Breast epithelium (tissue), 4 donors: ENCODE measurements around the gene KHDRBS1. TPM values are rescaled to one million over a fixed set of nuclear protein-coding genes. Genes with fewer than 3 reads are reported as not detected.

Source experiments
- DNase-seq, 2 donors: peaks; one replicate each; pipeline ENCODE4 v3.0.0-alpha.2; 2019; ENCODE audit warnings: low spot score in 2 of 2
- H3K27ac ChIP-seq, 2 donors: fragments of 200-600 bp; sonication (generic) in 1 of 2; one replicate each; pipeline ENCODE4 v1.5.1; 2016 to 2019; ENCODE audit warnings: mild to moderate bottlenecking in 1 of 2
- H3K27me3 ChIP-seq, 2 donors: fragments of 200-600 bp; sonication (generic) in 1 of 2; one replicate each; pipeline versions ENCODE4 v1.5.1 to v1.6.0; 2017 to 2019; ENCODE audit warnings: control low read depth in 1 of 2, mild to moderate bottlenecking in 1 of 2
- H3K36me3 ChIP-seq: fragments of 200-600 bp; one replicate; pipeline ENCODE4 v1.5.1; 2019
- H3K4me1 ChIP-seq, 2 donors: fragments of 200-600 bp; sonication (generic); one replicate each; pipeline ENCODE4 v1.5.1; 2016 to 2019; ENCODE audit warnings: control low read depth in 1 of 2
- H3K4me3 ChIP-seq, 3 donors: fragments of 200-600 bp; sonication (generic); 1 replicate in 2 of 3; 2 replicates in 1 of 3; pipeline ENCODE4 v1.5.1; 2016 to 2019; ENCODE audit warnings: mild to moderate bottlenecking in 3 of 3, moderate library complexity in 2 of 3
- H3K9me3 ChIP-seq, 2 donors: fragments of 200-600 bp; sonication (generic) in 1 of 2; one replicate each; pipeline ENCODE4 v1.5.1; 2016 to 2019; ENCODE audit warnings: control low read depth in 1 of 2
- CTCF ChIP-seq, 3 donors: fragments of 450-650 bp; IDR thresholded peaks; one replicate each; pipeline ENCODE4 v1.5.1; 2016 to 2017; ENCODE audit warnings: antibody characterized with exemption in 3 of 3, mild to moderate bottlenecking in 3 of 3, moderate library complexity in 3 of 3
- POLR2A ChIP-seq: fragments of 450-650 bp; IDR thresholded peaks from one replicate; pipeline ENCODE4 v1.6.1; 2016; ENCODE audit warnings: antibody characterized with exemption, mild to moderate bottlenecking, moderate library complexity
- POLR2AphosphoS5 ChIP-seq, 3 donors: sonication (generic); formaldehyde crosslinking; IDR thresholded peaks; one replicate each; pipeline ENCODE4 v1.6.1; 2017; ENCODE audit warnings: antibody characterized with exemption in 3 of 3
- intact Hi-C: fragments of 100-400 bp; cut with DNase I; formaldehyde crosslinking; loops from one replicate; pipeline ENCODE4 v1.15.1; 2023; ENCODE audit warnings: low total_unique reads
- total RNA-seq, 3 donors: library from RNA; depleted of rRNA; stranded (reverse); fragments of >200 nt; gene quantifications; one replicate each; pipeline ENCODE4 v1.1.0, GENCODE V29; 2016

Gene KHDRBS1
- total RNA-seq, 3 donors from 2014 or later = 58.2 to 78.7 (median 66.9) TPM

- Histone ChIP-seq H3K4me3 (no peak overlapping the region), H3K36me3 (no peaks in the 10 kb centered on the region), H3K27ac (peak overlapping the region; percentile 39 to 48), H3K9me3 (no peaks in the 10 kb centered on the region), H3K27me3 (no peaks in the 10 kb centered on the region), H3K4me1 (peaks cover 8 to 10% of the 10 kb centered on the region in 2 donors)
- peak in 1 of 2 donors; percentile 63 for DNase-seq
- intact Hi-C loops = no loop called here
- TF ChIP-seq POLR2AphosphoS5 (IDR thresholded peaks at IDR 0.05) (peak; percentile 19 to 60 (median 30)), POLR2A (no peak)
Measured at GRCh38 chr1:32066489-32066873, 52.8 kb downstream of the KHDRBS1 start.

DNA sequence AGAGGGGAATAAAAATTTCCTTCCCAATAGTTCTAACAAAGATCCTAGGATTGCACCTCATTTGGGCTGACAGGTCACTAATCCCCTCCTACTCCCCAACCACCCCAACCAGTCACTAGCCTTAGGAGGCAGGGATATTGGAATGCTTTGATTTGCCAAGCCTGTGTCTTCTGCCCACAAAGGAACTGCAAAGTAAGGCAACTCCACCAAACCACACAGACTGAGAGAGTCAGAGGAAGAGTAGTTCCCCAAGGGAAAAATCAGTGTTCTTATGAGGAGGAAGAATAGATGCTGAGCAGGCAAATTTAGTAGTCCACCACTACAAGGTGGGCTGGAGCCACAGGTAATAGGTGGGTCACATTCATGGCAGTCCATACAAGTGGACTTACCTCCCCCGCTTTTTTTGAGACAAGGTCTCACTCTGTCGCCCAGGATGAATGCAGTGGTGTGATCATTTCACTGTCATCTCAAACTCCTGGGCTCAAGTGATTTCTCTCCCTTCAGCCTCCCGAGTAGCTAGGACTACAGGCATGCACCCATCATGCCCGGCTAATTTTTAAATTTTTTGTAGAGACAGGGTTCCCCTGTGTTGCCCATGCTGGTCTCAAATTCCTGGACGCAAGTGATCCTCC lies 55.4 kb downstream of the KHDRBS1 start:
- DNase-seq = no peak
- TF ChIP-seq POLR2A (no peak), CTCF (IDR thresholded peaks at IDR 0.05) (no peak), POLR2AphosphoS5 (IDR thresholded peaks at IDR 0.05) (no peak)
- intact Hi-C loops = no loop called here
- no peaks in the 10 kb centered on the region for H3K27me3 ChIP-seq
- no peak overlapping the region for H3K27ac ChIP-seq
- no peak overlapping the region for H3K4me3 ChIP-seq
- H3K9me3 ChIP-seq = no peaks in the 10 kb centered on the region
- peaks cover 0 to 10% of the 10 kb centered on the region in 2 donors for H3K4me1 ChIP-seq
- no peaks in the 10 kb centered on the region for H3K36me3 ChIP-seq

DNA sequence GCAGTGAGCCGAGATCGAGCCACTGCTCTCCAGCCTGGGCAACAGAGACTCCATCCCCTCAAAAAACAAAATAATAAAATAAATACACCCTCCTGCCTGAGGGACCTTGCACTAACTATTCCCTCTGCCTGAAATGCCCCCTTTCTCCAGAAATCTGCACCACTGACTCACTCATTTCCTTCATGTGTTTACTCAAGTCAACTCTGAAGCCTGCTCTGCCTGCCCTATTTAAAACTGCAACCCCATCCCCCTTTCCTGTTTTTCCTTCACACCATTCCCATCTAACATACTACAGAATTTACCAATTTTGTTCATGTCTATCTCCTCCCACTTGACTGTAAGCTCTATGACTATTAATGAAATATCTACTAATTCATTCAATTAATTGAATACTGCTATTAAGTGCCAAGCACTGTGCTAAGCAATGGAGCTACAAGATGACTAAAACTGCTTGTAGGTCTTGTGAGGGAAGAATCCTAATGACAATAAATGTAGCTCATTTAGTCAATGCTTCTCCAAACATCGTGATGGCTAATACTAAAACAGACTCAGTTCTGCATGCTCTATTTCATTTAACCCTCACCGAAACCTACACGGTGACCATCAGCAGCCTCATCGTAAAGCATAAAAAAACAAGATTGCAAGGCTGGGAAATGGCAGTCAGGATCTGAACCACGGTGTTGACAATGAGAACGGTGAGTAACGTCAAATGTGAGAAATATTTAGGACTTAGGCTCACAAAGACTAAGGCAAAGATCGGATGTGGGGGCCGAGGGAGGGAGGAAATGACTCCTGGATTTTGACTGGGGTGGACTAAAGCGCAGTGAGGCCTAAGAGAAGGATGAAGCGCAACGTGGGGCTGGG lies 58.3 kb downstream of the KHDRBS1 start:
- Histone ChIP-seq H3K27ac (peak overlapping the region; percentile 89 to 91), H3K4me3 (peak overlapping the region; percentile 66 to 85 (median 76)), H3K4me1 (peaks cover 0 to 3% of the 10 kb centered on the region in 2 donors), H3K27me3 (no peaks in the 10 kb centered on the region), H3K36me3 (no peaks in the 10 kb centered on the region), H3K9me3 (no peaks in the 10 kb centered on the region)
- DNase-seq = no peak
- intact Hi-C loops = no loop called here
- TF ChIP-seq CTCF (IDR thresholded peaks at IDR 0.05) = no peak
- no peak for TF ChIP-seq POLR2A
- no peak for TF ChIP-seq POLR2AphosphoS5 (IDR thresholded peaks at IDR 0.05)

- Histone ChIP-seq H3K36me3 (no peaks in the 10 kb centered on the region), H3K27me3 (no peaks in the 10 kb centered on the region), H3K9me3 (no peaks in the 10 kb centered on the region), H3K27ac (peak within 1 kb of the TSS; percentile 89 to 91), H3K4me1 (no peaks in the 10 kb centered on the region), H3K4me3 (peak within 1 kb of the TSS; percentile 66 to 85 (median 76))
- peak; percentile 70 to 85 (median 71) for TF ChIP-seq POLR2AphosphoS5 (IDR thresholded peaks at IDR 0.05)
- TF ChIP-seq POLR2A = peak; percentile 47
- no peak for TF ChIP-seq CTCF (IDR thresholded peaks at IDR 0.05)
- intact Hi-C loops = no loop called here
- peak; percentile 90 to 92 for DNase-seq
Measured at GRCh38 chr1:32072622-32073298, 59.1 kb downstream of the KHDRBS1 start, which contains the start of gene TMEM39B. Gene TMEM39B (plus strand): TSS chr1:32072939. CDS start chr1:32073048, 109 bp downstream.

DNA sequence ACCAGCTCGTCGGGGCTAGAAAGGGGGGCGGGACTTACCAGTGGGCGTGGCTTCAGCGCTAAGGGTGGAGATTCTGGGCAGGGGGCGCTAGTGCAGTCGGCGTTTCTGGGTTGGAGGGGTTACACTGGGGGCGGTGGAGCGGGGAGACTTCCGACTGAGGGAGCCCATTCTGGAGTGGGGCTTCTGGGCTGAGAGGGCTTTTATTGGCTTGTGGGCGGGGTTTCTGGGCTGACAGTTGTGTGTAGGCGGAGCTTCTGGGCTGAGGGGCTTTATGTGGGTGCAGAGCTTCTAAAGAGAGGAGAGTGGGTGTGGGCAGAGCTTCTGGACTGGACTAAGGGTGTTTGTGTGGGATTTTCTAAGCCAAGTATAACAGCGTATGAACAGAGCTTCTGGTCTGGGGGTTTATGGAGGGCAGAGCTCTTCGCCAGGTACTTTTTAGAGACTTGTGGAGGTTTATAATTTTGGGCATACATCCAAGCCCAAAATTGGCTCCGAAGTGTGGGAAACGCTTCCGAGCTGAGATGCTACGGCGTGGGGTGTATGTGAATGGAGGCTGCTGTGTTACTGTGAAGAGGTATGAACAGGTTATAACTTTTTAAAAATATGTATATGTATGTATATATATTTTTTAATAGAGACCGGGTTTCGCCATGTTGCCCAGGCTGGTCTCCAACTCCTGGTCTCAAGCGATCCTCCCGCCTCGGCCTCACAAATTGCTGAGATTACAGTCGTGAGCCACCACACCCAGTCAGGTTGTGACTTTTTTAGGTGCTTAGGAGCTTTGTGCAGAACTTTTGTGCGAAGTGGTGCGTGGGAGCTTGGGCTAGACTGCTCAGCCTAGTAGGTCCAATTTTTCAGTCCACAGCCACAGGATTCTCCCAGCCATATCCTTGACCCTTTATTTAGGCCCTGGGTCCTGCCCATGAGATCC lies 59.9 kb downstream of the KHDRBS1 start:
- no peaks in the 10 kb centered on the region for H3K27me3 ChIP-seq
- peak overlapping the region; percentile 89 to 91 for H3K27ac ChIP-seq
- no peaks in the 10 kb centered on the region for H3K4me1 ChIP-seq
- DNase-seq = no peak
- peak overlapping the region; percentile 66 to 85 (median 76) for H3K4me3 ChIP-seq
- TF ChIP-seq POLR2A (no peak), CTCF (IDR thresholded peaks at IDR 0.05) (peak in 1 of 3 donors; percentile 13), POLR2AphosphoS5 (IDR thresholded peaks at IDR 0.05) (no peak)
- H3K36me3 ChIP-seq = no peaks in the 10 kb centered on the region
- intact Hi-C loops = no loop called here
- H3K9me3 ChIP-seq = no peaks in the 10 kb centered on the region
